GM19467 (cell line): ENCODE results near the gene CD300LB.
A peak's percentile ranks its signal among the peaks of the same experiment; 100 is the strongest.

Experiments
- ATAC-seq: cut with Tn5 transposase; IDR thresholded peaks from one replicate; pipeline ENCODE4 v1.9.1; 2021; ENCODE audit warnings: mild to moderate bottlenecking, moderate library complexity; ENCODE audit not compliant: unreplicated experiment

The CD300LB gene

GRCh38 chr17:74550602-74551001 is 19.3 kb upstream of the CD300LB start:
- no peak for ATAC-seq

GRCh38 chr17:74549343-74549742 is 18.1 kb upstream of the CD300LB start:
- ATAC-seq = no peak

- no peak for ATAC-seq
Measured at GRCh38 chr17:74547736-74548135, 16.5 kb upstream of the CD300LB start.

GRCh38 chr17:74547264-74547663 is 16.0 kb upstream of the CD300LB start:
- ATAC-seq = no peak

GRCh38 chr17:74546586-74546985 is 15.3 kb upstream of the CD300LB start:
- ATAC-seq = no peak

- no peak for ATAC-seq
Measured at GRCh38 chr17:74545843-74546230, 14.6 kb upstream of the CD300LB start, which contains the start of gene CD300C. TSS of gene CD300C (minus strand) at chr17:74546115. CDS start at chr17:74545782, 333 bp downstream.

- no peak for ATAC-seq
Measured at GRCh38 chr17:74544991-74545842, 13.9 kb upstream of the CD300LB start.

GRCh38 chr17:74543891-74544760 is 12.9 kb upstream of the CD300LB start:
- ATAC-seq = no peak

- no peak for ATAC-seq
Measured at GRCh38 chr17:74543406-74543805, 12.1 kb upstream of the CD300LB start.

GRCh38 chr17:74542727-74543383 is 11.6 kb upstream of the CD300LB start:
- no peak for ATAC-seq

- ATAC-seq = no peak
Measured at GRCh38 chr17:74542166-74542565, 10.9 kb upstream of the CD300LB start.

- no peak for ATAC-seq
Measured at GRCh38 chr17:74541176-74542111, 10.2 kb upstream of the CD300LB start.

GRCh38 chr17:74539281-74539820 is 8.1 kb upstream of the CD300LB start:
- ATAC-seq = no peak

- ATAC-seq = no peak
Measured at GRCh38 chr17:74536890-74537289, 5.6 kb upstream of the CD300LB start.

- ATAC-seq = no peak
Measured at GRCh38 chr17:74532115-74532514, 840 bp upstream of the CD300LB start.

GRCh38 chr17:74530831-74531150 is 484 bp downstream of the CD300LB start:
- no peak for ATAC-seq

GRCh38 chr17:74529243-74529642 is 2.0 kb downstream of the CD300LB start:
- ATAC-seq = no peak

GRCh38 chr17:74528491-74529199 is 2.6 kb downstream of the CD300LB start:
- peak; percentile 79 for ATAC-seq

- ATAC-seq = no peak
Measured at GRCh38 chr17:74527756-74528155, 3.5 kb downstream of the CD300LB start.
